H9 (cell line): ENCODE measurements around the gene SCUBE1. TPM values are rescaled to one million over a fixed set of nuclear protein-coding genes. Genes with fewer than 3 reads are reported as not detected.

Experiments used
- DNase-seq: peaks from one replicate; pipeline ENCODE4 v3.0.0-alpha.2; 2017
- H2AFZ ChIP-seq: one replicate; pipeline ENCODE4 v1.6.1; 2013; ENCODE audit warnings: mild to moderate bottlenecking, low read length, control low read depth, moderate library complexity
- H2AK5ac ChIP-seq: 2 replicates; pipeline ENCODE4 v1.6.1; 2013; ENCODE audit warnings: low read length, control low read depth, mixed read lengths; ENCODE audit not compliant: insufficient read length
- H2BK120ac ChIP-seq: one replicate; pipeline ENCODE4 v1.6.1; 2013; ENCODE audit warnings: low read depth, mild to moderate bottlenecking, low read length, control low read depth, inconsistent platforms; ENCODE audit not compliant: poor library complexity, severe bottlenecking
- H2BK12ac ChIP-seq: 2 replicates; pipeline ENCODE4 v1.6.1; 2013; ENCODE audit warnings: low read length, control low read depth, mixed read lengths, low read depth; ENCODE audit not compliant: insufficient read length
- H2BK15ac ChIP-seq: 2 replicates; pipeline ENCODE4 v1.6.1; 2013; ENCODE audit warnings: low read depth, low read length, control low read depth
- H2BK20ac ChIP-seq: one replicate; pipeline ENCODE4 v1.6.1; 2013; ENCODE audit warnings: low read depth, mild to moderate bottlenecking, low read length, control low read depth, inconsistent platforms; ENCODE audit not compliant: poor library complexity, severe bottlenecking
- H2BK5ac ChIP-seq: 2 replicates; pipeline ENCODE4 v1.6.1; 2013; ENCODE audit warnings: low read length, control low read depth, mixed read lengths; ENCODE audit not compliant: insufficient read length
- H3K14ac ChIP-seq: 2 replicates; pipeline ENCODE4 v1.6.1; 2013; ENCODE audit warnings: low read length, control low read depth; ENCODE audit not compliant: insufficient read depth
- H3K18ac ChIP-seq: 2 replicates; pipeline ENCODE4 v1.6.1; 2013; ENCODE audit warnings: low read depth, mild to moderate bottlenecking, mixed read lengths, low read length, control low read depth; ENCODE audit not compliant: insufficient read length
- H3K23ac ChIP-seq: 2 replicates; pipeline ENCODE4 v1.6.1; 2013; ENCODE audit warnings: low read length, control low read depth, mixed read lengths, low read depth; ENCODE audit not compliant: insufficient read length
- H3K23me2 ChIP-seq: 2 replicates; pipeline ENCODE4 v1.6.1; 2013; ENCODE audit warnings: low read depth, mild to moderate bottlenecking, mixed read lengths, low read length, control low read depth; ENCODE audit not compliant: insufficient read length, poor library complexity, severe bottlenecking
- H3K27ac ChIP-seq: 2 replicates; pipeline ENCODE4 v1.5.1; 2013; ENCODE audit warnings: low read length, control low read depth, mixed read lengths, low read depth; ENCODE audit not compliant: insufficient read length
- H3K27me3 ChIP-seq: 2 replicates; pipeline ENCODE4 v1.6.1; 2013; ENCODE audit warnings: low read length, control low read depth, inconsistent platforms; ENCODE audit not compliant: insufficient read depth
- H3K4ac ChIP-seq: 2 replicates; pipeline ENCODE4 v1.6.1; 2013; ENCODE audit warnings: low read depth, mild to moderate bottlenecking, control low read depth, inconsistent platforms, low read length, moderate library complexity
- H3K4me1 ChIP-seq: 2 replicates; pipeline ENCODE4 v1.6.1; 2013; ENCODE audit warnings: low read length, control low read depth, inconsistent platforms; ENCODE audit not compliant: insufficient read depth
- H3K4me2 ChIP-seq: 2 replicates; pipeline ENCODE4 v1.6.1; 2013; ENCODE audit warnings: low read length, control low read depth, mixed read lengths; ENCODE audit not compliant: insufficient read length, insufficient read depth
- H3K56ac ChIP-seq: 2 replicates; pipeline ENCODE4 v1.6.1; 2013; ENCODE audit warnings: low read depth, mild to moderate bottlenecking, mixed read lengths, low read length, control low read depth; ENCODE audit not compliant: insufficient read length
- H3K79me1 ChIP-seq: 2 replicates; pipeline ENCODE4 v1.6.1; 2013; ENCODE audit warnings: low read depth, mild to moderate bottlenecking, moderate library complexity, low read length, control low read depth, inconsistent platforms; ENCODE audit not compliant: insufficient read depth, poor library complexity, severe bottlenecking
- H3K79me2 ChIP-seq: 2 replicates; pipeline ENCODE4 v1.6.1; 2013; ENCODE audit warnings: low read length, control low read depth, inconsistent platforms; ENCODE audit not compliant: insufficient read depth
- H3K9ac ChIP-seq: 2 replicates; pipeline ENCODE4 v1.6.1; 2013; ENCODE audit warnings: low read length, control low read depth, mixed read lengths; ENCODE audit not compliant: insufficient read length; ENCODE audit errors: extremely low read depth
- H3K9me3 ChIP-seq: one replicate; pipeline ENCODE4 v1.6.1; 2013; ENCODE audit warnings: low read depth, low read length, inconsistent platforms; ENCODE audit not compliant: control insufficient read depth
- H3T11ph ChIP-seq: one replicate; pipeline ENCODE4 v1.6.1; 2013; ENCODE audit warnings: mild to moderate bottlenecking, low read length, control low read depth, inconsistent platforms
- H4K20me1 ChIP-seq: one replicate; pipeline ENCODE4 v1.6.1; 2013; ENCODE audit not compliant: control insufficient read depth, insufficient read length, insufficient read depth
- H4K5ac ChIP-seq: 2 replicates; pipeline ENCODE4 v1.6.1; 2013; ENCODE audit warnings: low read depth, mild to moderate bottlenecking, mixed read lengths, low read length, control low read depth; ENCODE audit not compliant: insufficient read length
- H4K8ac ChIP-seq: replicated peaks from 2 replicates; pipeline ENCODE4 v1.6.1; 2013; ENCODE audit warnings: low read length, control low read depth, mixed read lengths, low read depth; ENCODE audit not compliant: insufficient read length
- H4K91ac ChIP-seq: 2 replicates; pipeline ENCODE4 v1.6.1; 2013; ENCODE audit warnings: low read depth, mild to moderate bottlenecking, moderate library complexity, mixed read lengths, low read length, control low read depth; ENCODE audit not compliant: insufficient read length
- H3K27ac Mint-ChIP-seq, 3 experiments: 2 replicates in 2 of 3; 3 replicates in 1 of 3; pipeline ENCODE4 v1.8.0; 2020 to 2021; ENCODE audit warnings: mixed read lengths in 3 of 3, mild to moderate bottlenecking in 1 of 3, moderate library complexity in 1 of 3
- H3K27me3 Mint-ChIP-seq: 2 replicates; pipeline ENCODE4 v1.8.0; 2021; ENCODE audit warnings: low read depth, mild to moderate bottlenecking, moderate library complexity, mixed read lengths
- H3K36me3 Mint-ChIP-seq, 3 experiments: 2 replicates in 2 of 3; 3 replicates in 1 of 3; pipeline ENCODE4 v1.8.0; 2020 to 2021; ENCODE audit warnings: low read depth in 3 of 3, mixed read lengths in 3 of 3; ENCODE audit not compliant: insufficient read depth in 1 of 3
- H3K4me1 Mint-ChIP-seq, 2 experiments: 2 replicates each; pipeline ENCODE4 v1.8.0; 2020; ENCODE audit warnings: mixed read lengths in 2 of 2
- H3K4me3 Mint-ChIP-seq, 2 experiments: 2 replicates in 1 of 2; 3 replicates in 1 of 2; pipeline ENCODE4 v1.8.0; 2020 to 2021; ENCODE audit warnings: mild to moderate bottlenecking in 2 of 2, mixed read lengths in 2 of 2, moderate library complexity in 1 of 2
- H3K9me3 Mint-ChIP-seq, 2 experiments: 2 replicates in 1 of 2; 3 replicates in 1 of 2; pipeline ENCODE4 v1.8.0; 2020; ENCODE audit warnings: mild to moderate bottlenecking in 2 of 2, mixed read lengths in 2 of 2, moderate library complexity in 1 of 2
- CTCF ChIP-seq: fragments of 200-600 bp; sonication (generic); conservative IDR thresholded peaks from 3 replicates; pipeline ENCODE4 v1.8.0; 2021; ENCODE audit warnings: antibody characterized with exemption, mild to moderate bottlenecking
- WGBS: extraction: QIAGEN DNeasy Blood & Tissue Kit; methylation state at CpG from one replicate; pipeline ENCODE4 v1.1.7; 2013; ENCODE audit warnings: missing lambda C conversion rate, low lambda C conversion rate, mixed read lengths; ENCODE audit not compliant: insufficient read length; ENCODE audit errors: extremely low coverage; 5-methylcytosine and 5-hydroxymethylcytosine counted together
- total RNA-seq: library from RNA; stranded (reverse); gene quantifications from 2 replicates; pipeline ENCODE4 v1.2.1, GENCODE V29; 2021

The SCUBE1 gene
- total RNA-seq, 1 experiment from 2014 or later: 1.2 TPM

GRCh38 chr22:43365715-43366440 is 22.7 kb upstream of the SCUBE1 start:
- no peak overlapping the region for H2AK5ac ChIP-seq
- H3K79me2 ChIP-seq: no peaks in the 10 kb centered on the region
- DNase-seq: no peak
- no peaks in the 10 kb centered on the region for H3K23me2 ChIP-seq
- no peak overlapping the region for H3K23ac ChIP-seq
- H3K18ac ChIP-seq: no peak overlapping the region
- no CpG with 5 or more reads among the region's 6 CpGs for WGBS
- Mint-ChIP-seq H3K27ac (no peak overlapping the region), H3K4me3 (no peak overlapping the region), H3K27me3 (peaks cover 13% of the 10 kb centered on the region), H3K36me3 (no peaks in the 10 kb centered on the region), H3K9me3 (no peaks in the 10 kb centered on the region), H3K4me1 (peaks cover 10 to 31% of the 10 kb centered on the region in 2 experiments)
- H3K4me2 ChIP-seq: no peak overlapping the region
- H3K56ac ChIP-seq: no peak overlapping the region
- no peak overlapping the region for H2AFZ ChIP-seq
- TF ChIP-seq CTCF: no peak
- no peaks in the 10 kb centered on the region for H3K9me3 ChIP-seq
- no peak overlapping the region for H3K4ac ChIP-seq
- H3K27me3 ChIP-seq: no peaks in the 10 kb centered on the region
- H4K91ac ChIP-seq: no peak overlapping the region
- no peak overlapping the region for H4K5ac ChIP-seq
- no peak overlapping the region for H3T11ph ChIP-seq
- H4K20me1 ChIP-seq: no peaks in the 10 kb centered on the region
- H2BK120ac ChIP-seq: no peak overlapping the region
- H3K14ac ChIP-seq: no peak overlapping the region; the same call in 1 of the 2 replicates
- H3K9ac ChIP-seq: no peak overlapping the region
- no peak overlapping the region for H2BK12ac ChIP-seq
- H2BK20ac ChIP-seq: no peak overlapping the region
- H2BK15ac ChIP-seq: no peak overlapping the region
- no peaks in the 10 kb centered on the region; the same call in 1 of the 2 replicates for H3K4me1 ChIP-seq
- no peaks in the 10 kb centered on the region for H3K79me1 ChIP-seq
- no peak overlapping the region for H2BK5ac ChIP-seq
- H3K27ac ChIP-seq: no peak overlapping the region
- H4K8ac ChIP-seq: no peak overlapping the region
